Breast epithelium (tissue), 3 donors: ENCODE data around the gene MTREX.

Experiments used
- CTCF ChIP-seq, 3 donors: fragments of 450-650 bp; IDR thresholded peaks; one replicate each; pipeline ENCODE4 v1.5.1; 2016 to 2017; ENCODE audit warnings: antibody characterized with exemption in 3 of 3, mild to moderate bottlenecking in 3 of 3, moderate library complexity in 3 of 3
- POLR2A ChIP-seq: fragments of 450-650 bp; IDR thresholded peaks from one replicate; pipeline ENCODE4 v1.6.1; 2016; ENCODE audit warnings: antibody characterized with exemption, mild to moderate bottlenecking, moderate library complexity
- POLR2AphosphoS5 ChIP-seq, 3 donors: sonication (generic); formaldehyde crosslinking; IDR thresholded peaks; one replicate each; pipeline ENCODE4 v1.6.1; 2017; ENCODE audit warnings: antibody characterized with exemption in 3 of 3

- TF ChIP-seq CTCF (IDR thresholded peaks at IDR 0.05) (no peak), POLR2A (no peak), POLR2AphosphoS5 (IDR thresholded peaks at IDR 0.05) (no peak)
Observed at GRCh38 chr5:55391707-55392106, 83.9 kb downstream of the MTREX start.
